ENCODE measurements around the gene GLT6D1.

DNA sequence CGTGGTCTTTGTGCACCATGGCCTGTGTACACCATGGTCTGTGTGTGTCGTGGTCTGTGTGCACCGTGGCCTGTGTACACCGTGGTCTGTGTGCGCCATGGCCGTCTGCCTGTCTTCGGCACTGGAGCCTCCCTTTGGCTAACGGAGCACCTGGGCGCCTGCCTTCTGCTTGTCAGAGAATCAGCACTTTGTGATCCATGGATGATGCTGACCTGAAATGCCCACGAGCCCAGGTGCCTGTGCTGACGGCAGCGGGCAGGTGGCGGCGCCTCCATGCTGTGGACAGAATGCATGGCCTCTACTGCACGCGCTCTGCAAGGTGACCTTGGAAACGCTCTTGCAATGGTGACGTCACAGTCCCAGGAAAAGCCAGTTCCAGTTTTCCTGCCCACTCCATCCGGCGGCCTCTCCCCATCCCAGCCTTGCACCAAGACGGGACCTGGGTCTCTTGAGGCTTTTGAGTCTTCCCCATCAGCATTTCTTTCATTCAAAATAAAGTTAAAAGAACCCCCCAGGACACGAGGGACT is 38.4 kb upstream of the GLT6D1 start:
- TF ChIP-seq, protein P1, sequence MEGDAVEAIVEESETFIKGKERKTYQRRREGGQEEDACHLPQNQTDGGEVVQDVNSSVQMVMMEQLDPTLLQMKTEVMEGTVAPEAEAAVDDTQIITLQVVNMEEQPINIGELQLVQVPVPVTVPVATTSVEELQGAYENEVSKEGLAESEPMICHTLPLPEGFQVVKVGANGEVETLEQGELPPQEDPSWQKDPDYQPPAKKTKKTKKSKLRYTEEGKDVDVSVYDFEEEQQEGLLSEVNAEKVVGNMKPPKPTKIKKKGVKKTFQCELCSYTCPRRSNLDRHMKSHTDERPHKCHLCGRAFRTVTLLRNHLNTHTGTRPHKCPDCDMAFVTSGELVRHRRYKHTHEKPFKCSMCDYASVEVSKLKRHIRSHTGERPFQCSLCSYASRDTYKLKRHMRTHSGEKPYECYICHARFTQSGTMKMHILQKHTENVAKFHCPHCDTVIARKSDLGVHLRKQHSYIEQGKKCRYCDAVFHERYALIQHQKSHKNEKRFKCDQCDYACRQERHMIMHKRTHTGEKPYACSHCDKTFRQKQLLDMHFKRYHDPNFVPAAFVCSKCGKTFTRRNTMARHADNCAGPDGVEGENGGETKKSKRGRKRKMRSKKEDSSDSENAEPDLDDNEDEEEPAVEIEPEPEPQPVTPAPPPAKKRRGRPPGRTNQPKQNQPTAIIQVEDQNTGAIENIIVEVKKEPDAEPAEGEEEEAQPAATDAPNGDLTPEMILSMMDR (IDR thresholded peaks at IDR 0.05): no peak
- TF ChIP-seq POLR2A (IDR thresholded peaks at IDR 0.05): no peak

Measured in testis (tissue), 2 donors.